Endothelial cell of umbilical vein (primary cell): ENCODE results near the gene BICD2. TPM values are rescaled to one million over a fixed set of nuclear protein-coding genes. Genes with fewer than 3 reads are reported as not detected.

Experiments
- BruUV-seq: library from RNA; stranded (reverse); fragments of 400-500 nt; replicated peaks from 2 replicates; lab custom pipeline; 2021; lab: Mats Ljungman, UMichigan
- CTCF ChIA-PET: fragments of 300-600, 350-600 bp; sonication (Branson Sonifier 250); formaldehyde crosslinking; loops from one replicate; lab custom pipeline; 2021; ENCODE audit warnings: antibody characterized with exemption, inconsistent platforms; lab: Charles Lee
- POLR2A ChIA-PET: fragments of 300-600, 350-600 bp; sonication (Branson Sonifier 250); formaldehyde crosslinking; loops from one replicate; lab custom pipeline; 2021; ENCODE audit warnings: antibody characterized with exemption, inconsistent platforms; lab: Charles Lee
- DNase-seq: peaks from one replicate; pipeline ENCODE4 v3.0.0-alpha.2; 2011; ENCODE audit warnings: low read depth, low spot score
- FAIRE-seq: peaks from 2 replicates; lab custom pipeline; 2011; peaks lifted over from hg19 to GRCh38; lab: Jason Lieb, UNC
- H2AFZ ChIP-seq: 2 replicates; pipeline ENCODE4 v1.6.0; 2012; ENCODE audit warnings: low read depth, low read length, control low read depth, inconsistent platforms
- H3K27ac ChIP-seq: 2 replicates; pipeline ENCODE4 v1.5.1; 2011; ENCODE audit warnings: low read depth, mild to moderate bottlenecking, control low read depth, low read length, moderate library complexity; ENCODE audit not compliant: insufficient read depth
- H3K27me3 ChIP-seq, 2 experiments: 2 replicates each; pipeline versions ENCODE4 v1.6.0 to v1.6.1; 2011; ENCODE audit warnings: low read length in 2 of 2, mixed read lengths in 1 of 2; ENCODE audit not compliant: control insufficient read depth in 2 of 2, insufficient read depth in 2 of 2
- H3K36me3 ChIP-seq, 2 experiments: 2 replicates in 1 of 2; 3 replicates in 1 of 2; pipeline ENCODE4 v1.5.1; 2011; ENCODE audit warnings: low read length in 2 of 2, mild to moderate bottlenecking in 1 of 2, moderate library complexity in 1 of 2; ENCODE audit not compliant: control insufficient read depth in 2 of 2, insufficient read depth in 2 of 2; ENCODE audit errors: extremely low read depth in 1 of 2
- H3K4me1 ChIP-seq: 3 replicates; pipeline ENCODE4 v1.5.1; 2011; ENCODE audit warnings: mild to moderate bottlenecking, low read length; ENCODE audit not compliant: control insufficient read depth, insufficient read depth; ENCODE audit errors: extremely low read depth
- H3K4me2 ChIP-seq: 2 replicates; pipeline ENCODE4 v1.6.1; 2011; ENCODE audit warnings: low read length, control low read depth, mixed read lengths; ENCODE audit not compliant: insufficient read depth
- H3K4me3 ChIP-seq, 3 experiments: fragments of 200-600 bp in 1 of 3; sonication (generic), shearing (Covaris generic) in 1 of 3; replicated peaks in 1 of 3; 2 replicates each; pipeline ENCODE4 v1.5.1; 2011 to 2016; ENCODE audit warnings: control low read depth in 3 of 3, low read length in 3 of 3, mild to moderate bottlenecking in 2 of 3, inconsistent platforms in 1 of 3, low read depth in 1 of 3, moderate library complexity in 1 of 3; ENCODE audit not compliant: insufficient read depth in 1 of 3
- H3K79me2 ChIP-seq: 2 replicates; pipeline ENCODE4 v1.6.0; 2012; ENCODE audit warnings: low read length, inconsistent platforms; ENCODE audit not compliant: control insufficient read depth, insufficient read depth
- H3K9ac ChIP-seq: replicated peaks from 2 replicates; pipeline ENCODE3; 2011; ENCODE audit warnings: low read length, control low read depth; ENCODE audit not compliant: insufficient read depth; ENCODE audit errors: extremely low read depth
- H3K9me1 ChIP-seq: replicated peaks from 3 replicates; pipeline ENCODE4 v1.6.0; 2011; ENCODE audit warnings: mild to moderate bottlenecking, low read length; ENCODE audit not compliant: control insufficient read depth, insufficient read depth; ENCODE audit errors: extremely low read depth
- H3K9me3 ChIP-seq: replicated peaks from 2 replicates; pipeline ENCODE4 v1.5.1; 2012; ENCODE audit warnings: low read length, inconsistent platforms; ENCODE audit not compliant: control insufficient read depth, insufficient read depth
- H4K20me1 ChIP-seq: replicated peaks from 2 replicates; pipeline ENCODE3; 2011; ENCODE audit warnings: mild to moderate bottlenecking, low read length; ENCODE audit not compliant: control insufficient read depth, insufficient read depth; ENCODE audit errors: extremely low read depth
- CTCF ChIP-seq, 2 donors: IDR thresholded peaks; 1 replicate in 1 of 2; 2 replicates in 1 of 2; pipeline ENCODE4 v1.5.1; 2011; ENCODE audit warnings: low read length in 2 of 2, mild to moderate bottlenecking in 2 of 2, moderate library complexity in 2 of 2, control low read depth in 1 of 2, inconsistent platforms in 1 of 2, low read depth in 1 of 2; ENCODE audit not compliant: insufficient read depth in 1 of 2; ENCODE audit errors: extremely low read depth in 1 of 2
- EZH2 ChIP-seq: IDR thresholded peaks from 2 replicates; pipeline ENCODE4 v1.6.1; 2012; ENCODE audit warnings: borderline replicate concordance, low read depth, mild to moderate bottlenecking, moderate library complexity, low read length, inconsistent platforms; ENCODE audit not compliant: severe bottlenecking
- FOS ChIP-seq: IDR thresholded peaks from 2 replicates; pipeline ENCODE4 v1.6.1; 2011; ENCODE audit warnings: mild to moderate bottlenecking, low read length, moderate library complexity, borderline replicate concordance; ENCODE audit not compliant: insufficient read depth
- GATA2 ChIP-seq: IDR thresholded peaks from 2 replicates; pipeline ENCODE4 v1.7.0; 2011; ENCODE audit warnings: low read depth, mild to moderate bottlenecking, moderate library complexity, mixed read lengths, low read length; ENCODE audit not compliant: insufficient read length, insufficient read depth
- JUN ChIP-seq: IDR thresholded peaks from 2 replicates; pipeline ENCODE4 v1.6.1; 2011; ENCODE audit warnings: borderline replicate concordance, low read depth; ENCODE audit not compliant: insufficient read length, insufficient read depth
- MAX ChIP-seq: IDR thresholded peaks from 2 replicates; pipeline ENCODE4 v1.6.1; 2011; ENCODE audit not compliant: insufficient read depth, insufficient read length
- POLR2A ChIP-seq: IDR thresholded peaks from 2 replicates; pipeline ENCODE4 v1.6.1; 2012; ENCODE audit warnings: low read depth, mild to moderate bottlenecking, control low read depth, low read length
- dilution Hi-C: fragments of 300-500 bp; cut with MboI; formaldehyde crosslinking; loops from one replicate; pipeline ENCODE4 v1.15.0; 2019; ENCODE audit warnings: low sequenced_read_pairs; ENCODE audit not compliant: extremely low pct_ligation_motif_present
- intact Hi-C: fragments of 100-400 bp; cut with micrococcal nuclease; formaldehyde crosslinking; loops from one replicate; pipeline ENCODE4 v1.10.0; 2022
- polyA plus RNA-seq, 4 experiments: library from polyadenylated mRNA; depleted of rRNA in 3 of 4; stranded (reverse) in 3 of 4; unstranded in 1 of 4; fragments of >200 nt; gene quantifications; 2 replicates each; pipeline versions ENCODE4 v1.2.1 to v1.2.3, GENCODE V29; 2011 to 2012; ENCODE audit warnings: missing spikeins in 1 of 4
- total RNA-seq: library from RNA; stranded (reverse); gene quantifications from 2 replicates; pipeline ENCODE4 v1.2.3, GENCODE V29; 2021

Gene BICD2
- total and polyA plus RNA-seq, 2 donors (not counting 3 experiments of a cell fraction or from before 2014, with no cell fraction given) = 14.3 to 39.3 TPM

GRCh38 chr9:92775466-92775865 lies 10.8 kb upstream of the BICD2 start:
- no peak for DNase-seq
- intact Hi-C loops = no loop called here

DNA sequence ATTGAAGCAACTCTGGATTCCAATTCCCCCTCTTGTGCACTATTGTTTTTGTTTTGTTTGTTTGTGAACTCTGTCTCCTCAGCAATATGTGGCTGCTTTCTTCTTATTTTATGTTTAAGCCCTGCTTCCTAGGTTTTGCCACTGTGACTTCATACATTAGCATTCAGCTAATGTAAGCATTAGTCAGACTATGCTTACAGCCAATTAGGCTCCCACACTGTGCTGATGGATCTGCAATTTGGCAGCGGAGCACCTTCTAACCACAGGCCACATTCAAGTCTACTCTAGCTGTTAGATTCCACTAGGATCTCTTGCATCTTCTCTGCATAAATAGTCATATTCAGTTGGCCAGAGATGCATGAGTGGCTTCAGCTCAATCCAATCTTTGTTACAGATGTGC lies 9.6 kb upstream of the BICD2 start:
- Histone ChIP-seq H3K4me3 (no peak overlapping the region), H3K9ac (no peak overlapping the region), H3K36me3 (no peaks in the 10 kb centered on the region), H3K79me2 (no peaks in the 10 kb centered on the region), H3K9me3 (no peaks in the 10 kb centered on the region), H3K27ac (no peak overlapping the region), H4K20me1 (no peaks in the 10 kb centered on the region), H3K9me1 (no peaks in the 10 kb centered on the region), H2AFZ (no peak overlapping the region), H3K4me1 (no peaks in the 10 kb centered on the region), H3K4me2 (no peak overlapping the region), H3K27me3 (peaks cover 2 to 7% of the 10 kb centered on the region in 2 experiments)
- dilution Hi-C loops = no loop called here
- intact Hi-C loops = no loop called here
- ChIA-PET CTCF (interaction anchor here (1.3 to 2.3 kb wide), 3 partner anchors 9 to 57 kb away, joined by 4 to 10 read pairs (median 5); no protein-coding TSS in a partner anchor), POLR2A (no interaction called here)
- no peak for DNase-seq
- no TSS peak for BruUV-seq
- TF ChIP-seq FOS = no peak
- no peak for TF ChIP-seq GATA2
- TF ChIP-seq MAX = no peak
- TF ChIP-seq EZH2 = no peak
- TF ChIP-seq POLR2A = no peak
- no peak for TF ChIP-seq JUN
- no peak for TF ChIP-seq CTCF (IDR thresholded peaks at IDR 0.05; ENCODE audit: extremely low read depth in 1 of 2, insufficient read depth in 1 of 2, low read depth in 1 of 2, low read length in 2 of 2)
- FAIRE-seq = no peak

More at GRCh38 chr9:92775466-92775865, 10.8 kb upstream of the BICD2 start:
- ChIA-PET POLR2A (no interaction called here), CTCF (interaction anchor here (1.4 kb wide), 1 partner anchor 447 kb away, joined by 3 read pairs; no protein-coding TSS in a partner anchor)
- Histone ChIP-seq H3K4me1 (no peaks in the 10 kb centered on the region), H3K27ac (no peak overlapping the region), H3K9me1 (no peaks in the 10 kb centered on the region), H2AFZ (no peak overlapping the region), H3K4me3 (no peak overlapping the region), H3K36me3 (no peaks in the 10 kb centered on the region), H4K20me1 (no peaks in the 10 kb centered on the region), H3K79me2 (no peaks in the 10 kb centered on the region), H3K27me3 (peaks cover 4 to 7% of the 10 kb centered on the region in 2 experiments), H3K9ac (no peak overlapping the region), H3K4me2 (no peak overlapping the region), H3K9me3 (no peaks in the 10 kb centered on the region)
- BruUV-seq = no TSS peak
- no peak for FAIRE-seq
- no peak for TF ChIP-seq MAX
- dilution Hi-C loops = no loop called here
